Measurements from ENCODE around the gene PNMA8C. TPM values are rescaled to one million over a fixed set of nuclear protein-coding genes. Genes with fewer than 3 reads are reported as not detected.
"Not testable (repeated sequence)": the region's sequence is repeated elsewhere in the genome, so short reads cannot be mapped to it uniquely, and the experiment has no call there.

The PNMA8C gene
- total and polyA plus RNA-seq, 8 donors = 0.05 to 0.18 TPM; not detected in 6

GRCh38 chr19:46404055-46404752 is 24.5 kb downstream of the PNMA8C start:
- H3K4me1 ChIP-seq = peaks cover 16 to 36% (median 30%) of the 10 kb centered on the region in 4 donors
- H3K27me3 ChIP-seq = peaks cover 0 to 74% (median 21%) of the 10 kb centered on the region in 3 donors

GRCh38 chr19:46402725-46403124 is 26.0 kb downstream of the PNMA8C start:
- intact Hi-C loops (cut with DNase I; ENCODE audit: low total_unique reads) = no loop called here
- Histone ChIP-seq H3K9me3 (no peaks in the 10 kb centered on the region), H3K27ac (no peak overlapping the region), H3K4me3 (no peak overlapping the region), H3K27me3 (peaks cover 0 to 67% (median 18%) of the 10 kb centered on the region in 3 donors), H3K36me3 (no peaks in the 10 kb centered on the region), H3K4me1 (peaks cover 16 to 27% (median 20%) of the 10 kb centered on the region in 4 donors)
- DNase-seq = no peak
- WGBS, 5 donors = 88 to 93% (median 92%) methylated on average over 9 to 11 of the region's 11 CpGs
- TF ChIP-seq POLR2A (IDR thresholded peaks at IDR 0.05) (no peak), CTCF (IDR thresholded peaks at IDR 0.05) (no peak), EP300 (IDR thresholded peaks at IDR 0.05) (no peak), POLR2AphosphoS5 (IDR thresholded peaks at IDR 0.05) (no peak)

More at GRCh38 chr19:46404055-46404752, 24.5 kb downstream of the PNMA8C start:
- WGBS, 5 donors = 2 to 3% (median 3%) methylated on average over 30 to 36 of the region's 36 CpGs
- intact Hi-C loops (cut with DNase I; ENCODE audit: low total_unique reads) = no loop called here
- Histone ChIP-seq H3K4me3 (peak overlapping the region; percentile 36 to 42 (median 36)), H3K36me3 (no peaks in the 10 kb centered on the region), H3K9me3 (no peaks in the 10 kb centered on the region), H3K27ac (peak overlapping the region; percentile 16 to 67 (median 60))
- TF ChIP-seq EP300 (IDR thresholded peaks at IDR 0.05) = no peak
- no peak for TF ChIP-seq POLR2A (IDR thresholded peaks at IDR 0.05)
- no peak for TF ChIP-seq POLR2AphosphoS5 (IDR thresholded peaks at IDR 0.05)
- TF ChIP-seq CTCF (IDR thresholded peaks at IDR 0.05) = no peak
- peak; percentile 35 to 87 for DNase-seq

- Histone ChIP-seq H3K4me1 (peaks cover 0 to 16% (median 2%) of the 10 kb centered on the region in 4 donors), H3K27me3 (peaks cover 0 to 20% (median 0%) of the 10 kb centered on the region in 3 donors)
- H3K36me3 ChIP-seq; H3K9me3 ChIP-seq; H3K4me3 ChIP-seq; H3K27ac ChIP-seq; intact Hi-C loops (cut with DNase I; ENCODE audit: low total_unique reads); DNase-seq: not testable (repeated sequence)
- WGBS, 5 donors = 84 to 92% (median 90%) methylated on average over 14 of the region's 14 CpGs
These were observed 30.8 kb downstream of the PNMA8C start for GRCh38 chr19:46397801-46398479.

GRCh38 chr19:46394402-46394797 is 34.3 kb downstream of the PNMA8C start:
- no peak for DNase-seq
- peaks cover 0 to 8% (median 0%) of the 10 kb centered on the region in 3 donors for H3K27me3 ChIP-seq
- H3K27ac ChIP-seq = no peak overlapping the region
- no peak for TF ChIP-seq CTCF (IDR thresholded peaks at IDR 0.05)
- no peak for TF ChIP-seq EP300 (IDR thresholded peaks at IDR 0.05)
- no peak for TF ChIP-seq POLR2A (IDR thresholded peaks at IDR 0.05)
- TF ChIP-seq POLR2AphosphoS5 (IDR thresholded peaks at IDR 0.05) = no peak
- intact Hi-C loops (cut with DNase I; ENCODE audit: low total_unique reads) = loop anchor here (5.0 kb wide), 1 partner anchor 93 kb away; no protein-coding TSS in a partner anchor
- peaks cover 23 to 44% (median 38%) of the 10 kb centered on the region in 4 donors for H3K36me3 ChIP-seq
- no peak overlapping the region for H3K4me3 ChIP-seq
- H3K9me3 ChIP-seq = no peaks in the 10 kb centered on the region
- H3K4me1 ChIP-seq = peaks cover 7 to 25% (median 12%) of the 10 kb centered on the region in 4 donors
- WGBS, 5 donors = 72 to 83% (median 79%) methylated on average over 5 of the region's 5 CpGs
